ENCODE results near the gene DNASE1. TPM values are rescaled to one million over a fixed set of nuclear protein-coding genes. Genes with fewer than 3 reads are reported as not detected.

DNASE1 gene
- total and polyA plus RNA-seq, 8 donors, result 10.4 to 128 (median 38.2) TPM

DNA sequence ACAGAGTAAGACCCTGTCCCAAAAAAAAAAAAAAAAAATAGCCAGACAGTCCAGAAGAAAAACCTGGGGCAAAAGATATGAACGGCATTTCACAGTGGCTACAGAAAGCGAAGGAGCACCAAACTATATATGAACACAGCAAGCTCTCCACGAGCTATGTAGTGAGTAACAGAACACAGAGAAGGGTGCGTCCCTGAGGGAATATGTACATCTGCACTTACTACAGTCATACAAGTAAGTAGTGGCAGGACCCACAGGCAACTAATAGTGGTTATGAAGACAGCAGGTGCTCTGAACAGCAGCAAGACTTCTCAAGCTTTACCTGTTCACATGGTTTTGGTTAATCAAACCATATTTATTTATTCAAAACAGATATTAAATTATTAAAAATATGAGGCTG, 47.0 kb downstream of the DNASE1 start:
- Histone ChIP-seq H3K27me3 (no peaks in the 10 kb centered on the region), H3K36me3 (peaks cover 0 to 13% (median 7%) of the 10 kb centered on the region in 4 donors), H3K4me1 (peaks cover 4 to 7% (median 6%) of the 10 kb centered on the region in 4 donors), H3K9me3 (no peaks in the 10 kb centered on the region), H3K4me3 (no peak overlapping the region), H3K27ac (no peak overlapping the region)
- 78 to 89% (median 84%) methylated on average over 4 of the region's 4 CpGs for WGBS, 5 donors
- DNase-seq, result no peak
- no peak for TF ChIP-seq POLR2A (IDR thresholded peaks at IDR 0.05)
- TF ChIP-seq, protein P1, sequence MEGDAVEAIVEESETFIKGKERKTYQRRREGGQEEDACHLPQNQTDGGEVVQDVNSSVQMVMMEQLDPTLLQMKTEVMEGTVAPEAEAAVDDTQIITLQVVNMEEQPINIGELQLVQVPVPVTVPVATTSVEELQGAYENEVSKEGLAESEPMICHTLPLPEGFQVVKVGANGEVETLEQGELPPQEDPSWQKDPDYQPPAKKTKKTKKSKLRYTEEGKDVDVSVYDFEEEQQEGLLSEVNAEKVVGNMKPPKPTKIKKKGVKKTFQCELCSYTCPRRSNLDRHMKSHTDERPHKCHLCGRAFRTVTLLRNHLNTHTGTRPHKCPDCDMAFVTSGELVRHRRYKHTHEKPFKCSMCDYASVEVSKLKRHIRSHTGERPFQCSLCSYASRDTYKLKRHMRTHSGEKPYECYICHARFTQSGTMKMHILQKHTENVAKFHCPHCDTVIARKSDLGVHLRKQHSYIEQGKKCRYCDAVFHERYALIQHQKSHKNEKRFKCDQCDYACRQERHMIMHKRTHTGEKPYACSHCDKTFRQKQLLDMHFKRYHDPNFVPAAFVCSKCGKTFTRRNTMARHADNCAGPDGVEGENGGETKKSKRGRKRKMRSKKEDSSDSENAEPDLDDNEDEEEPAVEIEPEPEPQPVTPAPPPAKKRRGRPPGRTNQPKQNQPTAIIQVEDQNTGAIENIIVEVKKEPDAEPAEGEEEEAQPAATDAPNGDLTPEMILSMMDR (IDR thresholded peaks at IDR 0.05), result no peak
- TF ChIP-seq POLR2AphosphoS5 (IDR thresholded peaks at IDR 0.05), result no peak
- no peak for TF ChIP-seq EP300 (IDR thresholded peaks at IDR 0.05)
- intact Hi-C loops (cut with DNase I; ENCODE audit: low total_unique reads), result no loop called here

GRCh38 chr16:3702082-3702481, 47.6 kb downstream of the DNASE1 start:
- Histone ChIP-seq H3K36me3 (peaks cover 0 to 13% (median 7%) of the 10 kb centered on the region in 4 donors), H3K27me3 (no peaks in the 10 kb centered on the region), H3K4me3 (no peak overlapping the region), H3K27ac (no peak overlapping the region), H3K4me1 (peaks cover 0 to 1% (median under 1%) of the 10 kb centered on the region in 4 donors), H3K9me3 (no peaks in the 10 kb centered on the region)
- WGBS, 5 donors, result 94 to 97% (median 95%) methylated on average over 7 of the region's 7 CpGs
- DNase-seq, result no peak
- intact Hi-C loops (cut with DNase I; ENCODE audit: low total_unique reads), result no loop called here
- TF ChIP-seq POLR2A (IDR thresholded peaks at IDR 0.05) (no peak), EP300 (IDR thresholded peaks at IDR 0.05) (no peak), POLR2AphosphoS5 (IDR thresholded peaks at IDR 0.05) (no peak)
- TF ChIP-seq, protein P1 (IDR thresholded peaks at IDR 0.05), result no peak

DNA sequence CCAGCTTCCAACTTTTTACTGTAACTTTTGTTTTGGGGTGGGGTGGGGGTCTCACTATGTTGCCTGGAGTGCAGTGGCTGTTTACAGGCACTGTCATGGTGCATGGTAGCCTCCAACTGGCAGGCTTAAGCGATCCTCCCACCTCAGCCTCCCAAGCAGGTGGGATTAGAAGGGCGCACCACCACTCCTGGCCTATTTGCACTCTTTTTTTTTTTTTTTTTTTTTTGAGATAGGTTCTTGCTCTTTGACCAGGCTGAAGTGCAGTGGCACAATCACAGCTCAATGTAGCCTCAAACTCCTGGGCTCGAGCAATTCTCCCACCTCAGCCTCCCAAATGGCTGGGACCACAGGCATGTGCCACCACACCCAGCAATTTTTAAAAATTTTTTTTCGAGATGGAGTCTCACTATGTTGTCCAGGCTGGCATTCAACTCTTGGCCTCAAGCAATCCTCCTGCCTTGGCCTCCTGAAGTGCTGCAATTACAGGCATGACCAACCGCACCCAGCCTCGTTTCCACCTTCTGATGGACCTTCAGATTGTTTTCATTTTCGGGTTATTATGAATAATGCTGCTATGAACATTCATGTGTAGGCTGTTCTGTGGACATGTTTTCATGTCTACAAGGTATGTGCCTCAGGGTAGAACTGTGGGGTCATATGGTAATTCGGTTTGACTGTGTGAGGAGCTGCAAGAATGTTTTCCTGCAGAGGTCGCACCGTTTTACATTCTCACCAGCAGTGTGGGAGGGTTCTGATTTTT, 51.9 kb downstream of the DNASE1 start:
- Histone ChIP-seq H3K36me3 (peaks cover 0 to 13% (median 9%) of the 10 kb centered on the region in 4 donors), H3K4me1 (no peaks in the 10 kb centered on the region), H3K27ac (no peak overlapping the region), H3K27me3 (no peaks in the 10 kb centered on the region), H3K4me3 (no peak overlapping the region), H3K9me3 (no peaks in the 10 kb centered on the region)
- intact Hi-C loops (cut with DNase I; ENCODE audit: low total_unique reads), result no loop called here
- DNase-seq, result no peak
- TF ChIP-seq EP300 (IDR thresholded peaks at IDR 0.05), result no peak
- TF ChIP-seq POLR2A (IDR thresholded peaks at IDR 0.05), result no peak
- TF ChIP-seq, protein P1 (IDR thresholded peaks at IDR 0.05), result no peak
- TF ChIP-seq POLR2AphosphoS5 (IDR thresholded peaks at IDR 0.05), result no peak
- 93 to 95% (median 93%) methylated on average over 10 of the region's 10 CpGs for WGBS, 5 donors

Other genes starting within 250 kb of the DNASE1 start
- 1 to 10 TPM in 2 of 5 donors, under 1 TPM in 2, not detected in 1; 0.45 to 2.2 (median 1.1) TPM for gene ZNF597, start 211.2 kb upstream of the DNASE1 start, total RNA-seq
- 1 to 10 TPM in 1 of 3 donors, under 1 TPM in 2; 0.68 to 1.1 (median 0.78) TPM for gene ZNF597, start 211.2 kb upstream of the DNASE1 start, polyA plus RNA-seq
- gene NAA60, start 211.0 kb upstream of the DNASE1 start, total RNA-seq, result 100 to 1,000 TPM in 2 of 5 donors, 10 to 100 TPM in 3; 25.3 to 155 (median 84.9) TPM
- 10 to 100 TPM; 39.3 to 55.3 (median 54.4) TPM for gene NAA60, start 211.0 kb upstream of the DNASE1 start, polyA plus RNA-seq
- not detected for gene C16orf90, start 159.2 kb upstream of the DNASE1 start, total RNA-seq
- not detected for gene C16orf90, start 159.2 kb upstream of the DNASE1 start, polyA plus RNA-seq
- 10 to 100 TPM in 4 of 5 donors, 1 to 10 TPM in 1; 9.0 to 52.7 (median 22.2) TPM for gene CLUAP1, start 153.7 kb upstream of the DNASE1 start, total RNA-seq
- 10 to 100 TPM in 1 of 3 donors, 1 to 10 TPM in 2; 6.7 to 14.1 (median 7.6) TPM for gene CLUAP1, start 153.7 kb upstream of the DNASE1 start, polyA plus RNA-seq
- 10 to 100 TPM in 2 of 5 donors, 1 to 10 TPM in 2, not detected in 1; 1.7 to 17.0 (median 12.8) TPM for gene NLRC3, start 77.3 kb upstream of the DNASE1 start, total RNA-seq
- gene NLRC3, start 77.3 kb upstream of the DNASE1 start, polyA plus RNA-seq, result under 1 TPM; 0.45 to 0.50 (median 0.46) TPM
- gene SLX4, start 43.1 kb upstream of the DNASE1 start, total RNA-seq, result 10 to 100 TPM in 1 of 5 donors, 1 to 10 TPM in 4; 5.1 to 19.7 (median 8.0) TPM
- gene SLX4, start 43.1 kb upstream of the DNASE1 start, polyA plus RNA-seq, result 1 to 10 TPM in 1 of 3 donors, under 1 TPM in 2; 0.76 to 1.3 (median 1.00) TPM
- 100 to 1,000 TPM in 2 of 5 donors, 10 to 100 TPM in 3; 47.9 to 460 (median 96.6) TPM for gene TRAP1, start 62.8 kb downstream of the DNASE1 start, total RNA-seq
- gene TRAP1, start 62.8 kb downstream of the DNASE1 start, polyA plus RNA-seq, result 10 to 100 TPM; 39.5 to 83.5 (median 71.2) TPM
- 100 to 1,000 TPM in 2 of 5 donors, 10 to 100 TPM in 3; 75.5 to 116 (median 91.1) TPM for gene CREBBP, start 226.0 kb downstream of the DNASE1 start, total RNA-seq
- gene CREBBP, start 226.0 kb downstream of the DNASE1 start, polyA plus RNA-seq, result 1 to 10 TPM; 6.7 to 9.3 (median 6.8) TPM

Measured in stomach (tissue), 9 donors.